GM12801 (cell line): ENCODE results near the gene EI24.

Source experiments
- TF ChIP-seq, protein P1 (sequence below): IDR thresholded peaks from one replicate; pipeline ENCODE4 v1.5.1; 2011; ENCODE audit warnings: control low read depth; ENCODE audit not compliant: insufficient read length; ENCODE audit errors: extremely low read depth

The EI24 gene

DNA sequence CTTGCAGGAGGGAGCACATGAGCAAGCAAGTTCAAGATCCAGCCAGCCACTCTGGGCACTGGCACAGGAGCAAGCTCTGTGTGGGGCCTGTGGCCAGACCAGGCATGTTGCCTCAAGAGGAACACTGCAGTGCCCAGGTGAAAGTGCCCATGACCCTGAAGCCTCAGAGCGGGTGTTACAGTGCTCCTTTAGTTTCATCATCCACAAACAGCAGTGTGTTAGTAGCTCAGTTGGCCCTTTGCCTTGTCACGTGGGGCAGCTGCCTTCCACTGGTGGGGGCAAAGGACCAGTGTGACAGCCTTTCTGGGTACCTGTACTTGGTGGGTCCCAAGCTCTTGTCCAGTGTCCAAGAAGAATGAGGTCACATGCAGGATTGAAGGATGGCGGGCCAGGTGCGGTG lies 3.0 kb upstream of the EI24 start:
- TF ChIP-seq, protein P1, sequence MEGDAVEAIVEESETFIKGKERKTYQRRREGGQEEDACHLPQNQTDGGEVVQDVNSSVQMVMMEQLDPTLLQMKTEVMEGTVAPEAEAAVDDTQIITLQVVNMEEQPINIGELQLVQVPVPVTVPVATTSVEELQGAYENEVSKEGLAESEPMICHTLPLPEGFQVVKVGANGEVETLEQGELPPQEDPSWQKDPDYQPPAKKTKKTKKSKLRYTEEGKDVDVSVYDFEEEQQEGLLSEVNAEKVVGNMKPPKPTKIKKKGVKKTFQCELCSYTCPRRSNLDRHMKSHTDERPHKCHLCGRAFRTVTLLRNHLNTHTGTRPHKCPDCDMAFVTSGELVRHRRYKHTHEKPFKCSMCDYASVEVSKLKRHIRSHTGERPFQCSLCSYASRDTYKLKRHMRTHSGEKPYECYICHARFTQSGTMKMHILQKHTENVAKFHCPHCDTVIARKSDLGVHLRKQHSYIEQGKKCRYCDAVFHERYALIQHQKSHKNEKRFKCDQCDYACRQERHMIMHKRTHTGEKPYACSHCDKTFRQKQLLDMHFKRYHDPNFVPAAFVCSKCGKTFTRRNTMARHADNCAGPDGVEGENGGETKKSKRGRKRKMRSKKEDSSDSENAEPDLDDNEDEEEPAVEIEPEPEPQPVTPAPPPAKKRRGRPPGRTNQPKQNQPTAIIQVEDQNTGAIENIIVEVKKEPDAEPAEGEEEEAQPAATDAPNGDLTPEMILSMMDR = no peak

DNA sequence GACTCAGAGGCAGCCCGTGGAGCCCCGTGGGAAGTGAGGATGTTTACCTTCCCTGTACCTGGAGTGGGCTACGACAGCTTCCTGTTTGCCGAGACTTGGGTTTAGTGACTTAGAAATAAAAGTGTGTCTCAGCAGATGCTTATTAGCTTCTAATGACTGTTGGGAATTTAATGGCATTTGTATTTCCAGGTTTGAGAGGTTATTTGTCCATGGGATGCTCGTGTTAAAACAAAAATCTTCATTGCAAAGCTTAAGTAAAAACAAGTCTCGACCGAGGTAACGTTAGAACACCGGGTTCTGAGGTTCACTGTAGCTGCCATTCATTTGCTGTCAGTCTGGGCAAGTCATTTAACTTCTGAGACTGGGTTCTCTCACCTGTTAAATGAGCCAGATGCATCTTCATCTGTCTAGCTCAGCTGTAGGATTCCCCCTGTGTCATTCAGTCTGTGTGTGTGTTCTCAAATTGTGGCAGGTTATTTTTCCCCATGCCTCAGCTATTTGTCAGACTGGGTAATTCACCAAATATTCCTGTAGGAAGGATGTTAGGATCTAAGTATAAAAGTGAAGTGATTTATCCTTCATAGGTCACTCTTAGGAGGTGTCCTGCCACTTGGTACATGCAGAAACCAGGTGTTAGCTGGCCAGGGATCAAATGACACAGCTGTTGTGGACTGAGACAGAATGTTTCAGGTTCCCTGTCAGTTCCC lies 791 bp downstream of the EI24 start:
- TF ChIP-seq, protein P1 = no peak

DNA sequence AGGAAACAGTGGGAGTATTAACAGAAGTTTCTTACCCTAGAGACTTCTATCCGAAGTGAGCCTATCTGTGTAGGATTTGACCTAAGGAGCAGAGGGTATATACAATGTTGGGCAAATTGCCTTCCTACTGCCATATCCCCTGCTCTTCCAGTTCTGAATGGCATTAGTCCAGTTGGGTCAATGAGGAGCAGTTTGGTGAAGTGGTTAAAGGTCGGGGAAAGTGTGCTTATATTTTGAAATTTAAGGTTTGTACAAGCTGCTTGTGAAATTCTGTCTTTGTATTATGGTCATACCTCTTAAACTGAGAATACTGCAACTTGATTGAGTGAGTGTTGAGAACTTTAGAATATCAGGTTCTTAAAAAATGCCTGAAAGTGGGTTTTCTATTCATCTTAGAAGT lies 1.7 kb downstream of the EI24 start:
- TF ChIP-seq, protein P1 = no peak

DNA sequence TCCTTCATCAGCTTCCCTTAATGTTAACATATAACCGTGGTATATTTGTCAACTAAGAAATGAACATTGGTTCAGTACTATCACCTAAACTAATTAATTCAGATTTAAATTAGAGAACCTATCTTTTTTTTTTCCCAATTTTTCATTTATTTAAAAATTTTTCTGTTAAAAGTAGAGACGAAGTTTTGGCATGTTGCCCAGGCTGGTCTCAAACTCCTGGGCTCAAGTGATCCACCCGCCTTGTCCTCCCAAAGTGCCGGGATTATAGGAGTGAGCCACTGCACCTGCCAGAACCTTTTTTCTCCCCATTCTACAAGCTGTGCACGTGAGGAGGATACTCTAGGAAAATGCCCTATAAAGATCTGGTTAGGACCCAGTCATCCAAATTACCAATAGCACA lies 3.6 kb downstream of the EI24 start:
- TF ChIP-seq, protein P1 = no peak

DNA sequence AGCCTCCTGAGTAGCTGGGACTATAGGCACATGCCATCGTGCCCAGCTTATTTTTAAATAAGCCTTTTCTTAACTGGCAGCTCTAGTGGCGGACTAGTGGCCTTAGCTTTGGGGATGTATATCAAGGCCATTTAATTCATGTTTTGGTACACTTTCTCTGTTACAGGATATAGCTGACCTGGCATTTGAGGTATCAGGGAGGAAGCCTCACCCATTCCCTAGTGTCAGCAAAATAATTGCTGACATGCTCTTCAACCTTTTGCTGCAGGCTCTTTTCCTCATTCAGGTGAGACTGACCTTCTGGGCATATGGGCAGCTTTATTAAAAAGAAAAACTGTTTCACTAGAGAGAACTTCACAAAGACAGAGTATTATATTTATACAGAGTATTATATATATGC lies 9.5 kb downstream of the EI24 start:
- TF ChIP-seq, protein P1 = no peak

DNA sequence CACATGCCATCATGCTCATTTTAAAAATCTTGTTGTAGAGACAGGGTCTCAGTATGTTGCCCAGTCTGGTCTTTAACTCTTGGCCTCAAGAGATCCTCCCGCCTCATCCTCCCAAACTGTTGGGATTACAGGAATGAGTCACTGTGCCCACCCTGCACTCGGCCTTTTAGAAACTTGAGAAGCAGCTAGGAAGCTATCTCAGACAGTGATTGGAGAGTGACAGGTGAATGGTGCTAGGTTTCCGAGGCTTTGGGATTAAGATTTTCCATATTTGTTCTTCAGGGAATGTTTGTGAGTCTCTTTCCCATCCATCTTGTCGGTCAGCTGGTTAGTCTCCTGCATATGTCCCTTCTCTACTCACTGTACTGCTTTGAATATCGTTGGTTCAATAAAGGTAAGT lies 10.5 kb downstream of the EI24 start:
- TF ChIP-seq, protein P1 = no peak

DNA sequence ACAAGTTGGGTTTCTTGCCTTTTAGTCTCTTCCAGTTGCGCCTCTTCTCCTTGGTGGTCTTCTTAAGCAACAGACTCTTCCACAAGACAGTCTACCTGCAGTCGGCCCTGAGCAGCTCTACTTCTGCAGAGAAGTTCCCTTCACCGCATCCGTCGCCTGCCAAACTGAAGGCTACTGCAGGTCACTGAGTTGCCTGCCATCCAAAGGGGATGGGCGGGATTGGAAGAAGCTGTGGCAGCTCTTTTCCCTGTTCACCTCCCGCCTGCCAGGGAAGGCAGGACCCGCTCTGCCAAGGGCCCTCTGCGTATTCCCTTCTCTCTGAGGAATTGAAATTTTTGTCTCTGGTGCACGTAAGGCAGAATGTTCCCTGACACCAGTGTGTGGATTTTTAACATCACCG lies 14.2 kb downstream of the EI24 start:
- TF ChIP-seq, protein P1 = no peak
